Smooth muscle cell of the pulmonary artery (primary cell): ENCODE data around the gene EVC2. TPM values are rescaled to one million over a fixed set of nuclear protein-coding genes. Genes with fewer than 3 reads are reported as not detected.

Source experiments
- total RNA-seq: library from RNA; depleted of rRNA; stranded (reverse); fragments of >200 nt; gene quantifications from 2 replicates; pipeline ENCODE4 v1.2.3, GENCODE V29; 2014

EVC2 gene
- total RNA-seq: 7.8 and 9.6 TPM in 2 replicates

GRCh38 chr4:5708449-5709206 is at the start of gene EVC2:
Gene EVC2, minus strand, starts transcription at chr4:5708559. Its CDS starts 46 bp downstream, at chr4:5708513.

GRCh38 chr4:5710961-5711478 is 2.7 kb upstream of the EVC2 start, which contains the start of gene EVC:
Gene EVC, plus strand, starts transcription at chr4:5711201. Its CDS starts 180 bp downstream, at chr4:5711381.

Other genes starting within 250 kb of the EVC2 start
- gene EVC, start 2.6 kb upstream of the EVC2 start, total RNA-seq: 50.0 and 54.0 TPM in 2 replicates
- under 0.01 TPM in 1 of 2 replicates, not detected in the other for gene CRMP1, start 184.5 kb upstream of the EVC2 start, total RNA-seq